ENCODE data around the gene MPZL2.

- TF ChIP-seq, protein P1, sequence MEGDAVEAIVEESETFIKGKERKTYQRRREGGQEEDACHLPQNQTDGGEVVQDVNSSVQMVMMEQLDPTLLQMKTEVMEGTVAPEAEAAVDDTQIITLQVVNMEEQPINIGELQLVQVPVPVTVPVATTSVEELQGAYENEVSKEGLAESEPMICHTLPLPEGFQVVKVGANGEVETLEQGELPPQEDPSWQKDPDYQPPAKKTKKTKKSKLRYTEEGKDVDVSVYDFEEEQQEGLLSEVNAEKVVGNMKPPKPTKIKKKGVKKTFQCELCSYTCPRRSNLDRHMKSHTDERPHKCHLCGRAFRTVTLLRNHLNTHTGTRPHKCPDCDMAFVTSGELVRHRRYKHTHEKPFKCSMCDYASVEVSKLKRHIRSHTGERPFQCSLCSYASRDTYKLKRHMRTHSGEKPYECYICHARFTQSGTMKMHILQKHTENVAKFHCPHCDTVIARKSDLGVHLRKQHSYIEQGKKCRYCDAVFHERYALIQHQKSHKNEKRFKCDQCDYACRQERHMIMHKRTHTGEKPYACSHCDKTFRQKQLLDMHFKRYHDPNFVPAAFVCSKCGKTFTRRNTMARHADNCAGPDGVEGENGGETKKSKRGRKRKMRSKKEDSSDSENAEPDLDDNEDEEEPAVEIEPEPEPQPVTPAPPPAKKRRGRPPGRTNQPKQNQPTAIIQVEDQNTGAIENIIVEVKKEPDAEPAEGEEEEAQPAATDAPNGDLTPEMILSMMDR (conservative IDR thresholded peaks at IDR 0.05; ENCODE audit: low read depth, low read length), result no peak
- TF ChIP-seq EZH2 (IDR thresholded peaks at IDR 0.05; ENCODE audit: low read length, unreplicated experiment), result no peak
- TF ChIP-seq EZH2phosphoT487 (IDR thresholded peaks at IDR 0.05; ENCODE audit: borderline replicate concordance, low read length), result no peak
Measured at GRCh38 chr11:118313242-118313641, 49.1 kb upstream of the MPZL2 start.
